ENCODE measurements around the gene CSMD2.
"Not testable (repeated sequence)": the region's sequence is repeated elsewhere in the genome, so short reads cannot be mapped to it uniquely, and the experiment has no call there.

CSMD2 gene

GRCh38 chr1:34050709-34051485, 114.1 kb downstream of the CSMD2 start:
- DNase-seq = no peak

- DNase-seq = no peak
Measured at GRCh38 chr1:34049994-34050393, 115.0 kb downstream of the CSMD2 start.

GRCh38 chr1:34049477-34049876, 115.6 kb downstream of the CSMD2 start:
- no peak for DNase-seq

DNA sequence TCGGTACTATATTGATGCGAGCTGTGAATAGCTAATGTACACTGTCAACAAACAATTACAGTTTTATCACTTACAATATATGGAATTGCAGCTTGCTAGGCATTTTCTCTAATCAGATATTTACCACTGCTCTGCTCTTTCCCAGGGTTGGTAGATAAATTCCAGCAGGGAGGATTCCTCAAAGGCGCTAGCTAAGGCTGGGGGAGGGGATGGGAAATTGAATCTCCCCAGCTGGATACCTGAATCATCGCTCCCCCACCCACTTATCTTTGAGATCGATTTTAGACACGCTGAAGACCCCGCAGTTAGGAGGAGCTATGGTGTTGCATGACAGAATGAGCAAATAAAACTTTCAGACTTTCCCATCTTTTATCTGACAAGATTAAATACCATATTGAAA, 127.2 kb downstream of the CSMD2 start:
- DNase-seq = no peak

GRCh38 chr1:34037109-34037508, 127.9 kb downstream of the CSMD2 start:
- DNase-seq = no peak

DNA sequence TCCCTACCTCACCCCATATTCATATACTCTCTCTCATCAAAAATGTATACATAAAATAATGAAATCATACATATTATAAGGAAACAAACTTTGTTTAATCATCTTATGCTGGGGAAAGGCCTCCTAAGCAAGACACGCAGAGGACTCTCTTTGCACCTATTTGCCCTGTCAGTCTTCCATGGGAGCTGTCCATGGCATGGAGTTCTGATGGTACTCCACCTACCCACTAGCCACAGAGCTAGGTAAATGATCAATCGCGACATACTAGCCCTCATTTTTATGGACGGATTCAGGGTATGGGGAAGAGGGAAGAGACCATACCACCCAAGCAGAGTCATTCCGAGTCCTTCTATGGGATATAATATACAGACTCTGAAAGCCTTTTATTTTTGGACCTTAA, 131.0 kb downstream of the CSMD2 start:
- DNase-seq = no peak

- DNase-seq = no peak
Measured at GRCh38 chr1:34029954-34030353, 135.1 kb downstream of the CSMD2 start.

DNA sequence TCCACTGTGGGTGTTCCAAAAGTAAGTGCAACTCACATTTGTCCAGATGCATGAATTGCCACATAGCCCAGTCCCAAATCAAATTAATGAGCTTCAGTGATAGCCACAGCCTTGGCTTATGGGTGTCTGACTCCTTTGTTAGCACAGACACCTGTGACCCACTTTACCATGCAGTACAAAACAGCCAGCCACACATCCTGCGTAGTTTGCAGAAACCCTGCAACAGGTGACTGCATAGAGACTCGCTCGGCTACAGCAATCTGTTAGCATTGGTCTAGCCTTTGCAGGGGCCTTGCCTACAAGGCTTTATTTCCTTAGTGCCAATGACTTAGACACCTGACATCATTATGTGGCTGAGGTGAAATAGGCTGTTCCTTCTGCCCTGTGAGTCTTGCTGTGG, 135.5 kb downstream of the CSMD2 start:
- no peak for DNase-seq

GRCh38 chr1:34028381-34029055, 136.5 kb downstream of the CSMD2 start:
- DNase-seq = no peak

DNA sequence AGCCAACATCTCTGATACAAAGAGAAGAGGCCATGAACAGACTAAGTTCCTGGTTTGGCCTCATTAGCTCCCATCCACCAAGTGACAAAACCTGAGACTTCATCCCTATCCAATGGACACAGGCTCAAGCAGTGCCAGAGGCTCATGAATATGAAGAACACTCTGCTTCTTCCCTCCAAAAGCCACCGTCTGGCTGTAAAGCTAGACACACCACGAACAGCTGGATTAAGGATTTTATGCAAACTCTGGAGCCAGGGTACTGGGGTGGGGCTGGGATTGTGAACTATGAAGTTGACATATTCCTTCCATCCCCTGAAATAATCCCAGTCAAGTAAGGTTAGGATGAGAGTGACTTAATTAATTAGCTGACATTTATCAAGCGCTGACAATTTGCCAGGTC, 139.4 kb downstream of the CSMD2 start:
- no peak for DNase-seq

DNA sequence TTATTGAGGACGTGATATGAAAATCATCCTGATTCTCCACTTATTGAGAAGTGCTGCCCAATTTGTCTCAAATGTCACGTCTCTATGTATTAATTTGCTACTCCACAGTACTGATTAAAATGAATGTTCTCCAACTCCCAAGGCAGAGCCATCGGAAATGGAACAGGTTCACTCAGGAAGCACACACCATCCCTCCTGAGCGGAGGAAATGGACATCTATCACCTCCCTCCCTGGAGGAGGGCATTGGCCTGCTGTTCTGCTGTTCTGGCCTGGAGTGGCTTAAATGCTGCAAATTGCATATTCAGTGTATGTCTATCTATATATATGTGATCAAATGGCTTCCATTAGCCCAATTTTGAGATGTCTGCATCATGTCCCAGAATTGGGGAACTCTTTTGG, 140.5 kb downstream of the CSMD2 start:
- DNase-seq = no peak

DNA sequence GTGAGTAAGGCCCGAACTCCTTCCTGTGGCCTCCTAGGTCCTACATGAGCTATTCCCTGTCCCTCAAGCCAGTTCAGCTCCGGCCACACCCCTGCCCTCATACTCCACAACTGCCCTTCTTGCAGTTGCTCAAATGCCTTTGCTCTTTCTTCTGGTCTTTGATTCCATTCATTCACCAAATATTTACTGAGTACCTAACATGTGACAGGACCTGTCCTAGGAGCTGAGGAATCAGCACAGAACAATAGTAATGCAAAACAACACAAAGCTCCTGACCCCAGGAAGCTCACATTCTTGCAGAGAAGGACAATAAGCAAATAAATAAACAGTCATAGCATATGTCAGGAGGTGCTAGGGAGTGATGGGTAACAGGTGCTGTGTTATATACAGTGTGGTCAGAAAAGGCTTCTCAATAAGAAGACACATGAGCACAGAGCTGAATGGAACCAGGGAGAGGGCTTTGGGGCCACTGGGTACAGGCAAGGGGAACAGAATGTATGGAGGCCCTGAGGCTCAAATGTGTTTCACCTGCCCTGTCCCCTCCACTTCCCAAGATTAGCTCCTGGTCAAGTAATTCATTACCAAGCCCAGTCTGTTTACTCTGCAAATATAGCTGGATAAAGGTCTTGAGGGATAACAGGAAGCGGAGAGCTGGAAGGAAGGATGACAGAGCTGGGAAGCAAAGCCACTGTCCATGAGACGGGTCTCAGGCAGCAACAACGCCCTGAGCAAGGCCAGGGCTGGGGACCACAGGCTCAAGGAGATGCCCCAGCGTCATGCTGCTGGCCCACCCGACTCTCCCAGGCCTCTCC, 145.1 kb downstream of the CSMD2 start:
- DNase-seq = peak in 1 of 3 experiments; percentile 9

DNA sequence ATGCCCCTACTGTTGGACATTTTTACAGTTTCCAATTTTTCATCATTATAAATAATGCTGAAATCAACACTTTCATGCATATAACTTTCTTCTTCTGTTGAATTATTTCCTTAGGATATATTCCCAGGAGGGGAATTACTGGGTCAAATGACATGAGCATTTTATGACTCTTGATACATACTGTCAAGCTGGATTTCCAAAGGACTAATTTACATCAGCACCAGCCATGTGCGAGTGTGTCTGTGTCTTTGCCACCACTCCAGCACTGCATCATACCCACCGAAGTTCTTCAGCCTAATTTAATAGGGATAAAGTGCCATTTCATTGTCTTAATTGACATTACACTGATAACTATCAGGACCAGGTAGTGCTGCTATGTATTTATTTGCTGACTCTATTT, 146.7 kb downstream of the CSMD2 start:
- no peak for DNase-seq

GRCh38 chr1:34016281-34016680, 148.7 kb downstream of the CSMD2 start:
- DNase-seq = not testable (repeated sequence)

- DNase-seq = no peak
Measured at GRCh38 chr1:34013958-34014737, 150.9 kb downstream of the CSMD2 start.

DNA sequence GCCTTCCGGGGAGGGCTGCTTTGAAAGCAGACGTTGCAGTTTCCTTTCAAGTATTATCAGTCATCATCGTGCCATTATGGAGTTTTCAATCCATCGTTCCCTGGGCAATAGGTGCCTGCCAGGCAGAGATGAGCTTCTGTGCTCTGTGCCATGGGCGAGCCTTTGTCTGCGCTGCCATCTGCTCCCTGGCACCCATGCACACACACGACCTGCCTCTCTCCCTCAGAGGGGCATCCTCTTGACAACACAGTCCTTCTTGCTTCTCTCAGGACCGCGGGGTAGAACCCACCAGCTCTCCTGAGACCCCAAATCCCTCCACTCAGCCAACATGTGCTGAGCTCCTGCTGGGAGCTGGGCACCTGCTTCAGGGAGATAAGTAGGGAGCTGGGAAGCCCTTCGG, 151.9 kb downstream of the CSMD2 start:
- DNase-seq = no peak

- no peak for DNase-seq
Measured at GRCh38 chr1:34009340-34009985, 155.6 kb downstream of the CSMD2 start.

- no peak for DNase-seq
Measured at GRCh38 chr1:34007760-34008159, 157.3 kb downstream of the CSMD2 start.

- DNase-seq = no peak
Measured at GRCh38 chr1:34005309-34005708, 159.7 kb downstream of the CSMD2 start.

- DNase-seq = peak in 2 of 3 experiments; percentile 40 to 50
Measured at GRCh38 chr1:34002810-34003209, 162.2 kb downstream of the CSMD2 start.

- no peak for DNase-seq
Measured at GRCh38 chr1:33997127-33998036, 167.6 kb downstream of the CSMD2 start.

Data from NCI-H1417 (cell line).